GM12878 (cell line): ENCODE data around the gene TSEN34. TPM values are rescaled to one million over a fixed set of nuclear protein-coding genes. Genes with fewer than 3 reads are reported as not detected.

ENCODE experiments used
- BCL11A ChIP-seq: IDR thresholded peaks from 2 replicates; pipeline ENCODE4 v1.6.1; 2011; ENCODE audit warnings: low read depth, low read length
- CHD2 ChIP-seq: IDR thresholded peaks from 2 replicates; pipeline ENCODE4 v1.6.1; 2011; ENCODE audit warnings: low read depth, low read length, improper control_type of control experiment, borderline replicate concordance
- CREB1 ChIP-seq: IDR thresholded peaks from 2 replicates; pipeline ENCODE4 v1.6.1; 2012; ENCODE audit warnings: low read depth, mild to moderate bottlenecking, inconsistent platforms
- EGR1 ChIP-seq, 2 experiments: IDR thresholded peaks; 1 replicate in 1 of 2; 2 replicates in 1 of 2; pipeline ENCODE4 v1.6.1; 2011 to 2012; ENCODE audit warnings: low read depth in 2 of 2, low read length in 2 of 2, borderline replicate concordance in 1 of 2, mild to moderate bottlenecking in 1 of 2, moderate library complexity in 1 of 2
- ETV6 ChIP-seq, 2 experiments: fragments of 450-650 bp in 1 of 2; IDR thresholded peaks in 1 of 2; conservative IDR thresholded peaks in 1 of 2; 2 replicates each; pipeline ENCODE4 v1.6.1; 2014; ENCODE audit warnings: antibody characterized with exemption in 1 of 2, borderline replicate concordance in 1 of 2, low read depth in 1 of 2, mild to moderate bottlenecking in 1 of 2, moderate library complexity in 1 of 2
- FOXK2 ChIP-seq: fragments of 450-650 bp; IDR thresholded peaks from 2 replicates; pipeline ENCODE4 v1.6.1; 2017; ENCODE audit warnings: mild to moderate bottlenecking, moderate library complexity
- HDAC6 ChIP-seq: fragments of 200-600 bp; sonication (generic); IDR thresholded peaks from one replicate; pipeline ENCODE4 v1.8.0; 2017; ENCODE audit warnings: antibody characterized with exemption; ENCODE audit not compliant: unreplicated experiment
- IKZF1 ChIP-seq: fragments of 450-650 bp; conservative IDR thresholded peaks from 2 replicates; pipeline ENCODE4 v1.6.1; 2017; ENCODE audit warnings: antibody characterized with exemption, mild to moderate bottlenecking
- JUND ChIP-seq: IDR thresholded peaks from 2 replicates; pipeline ENCODE4 v1.6.1; 2012; ENCODE audit warnings: low read depth, mild to moderate bottlenecking, low read length, improper control_type of control experiment, moderate library complexity
- KAT2A ChIP-seq: conservative IDR thresholded peaks from 2 replicates; pipeline ENCODE4 v1.6.1; 2011; ENCODE audit warnings: low read depth, low read length; ENCODE audit not compliant: control insufficient read depth
- LARP7 ChIP-seq: fragments of 450-650 bp; IDR thresholded peaks from 2 replicates; pipeline ENCODE4 v1.6.1; 2017; ENCODE audit warnings: mild to moderate bottlenecking
- MEF2B ChIP-seq: fragments of 450-650 bp; IDR thresholded peaks from 2 replicates; pipeline ENCODE4 v1.6.1; 2018; ENCODE audit warnings: mild to moderate bottlenecking, moderate library complexity; ENCODE audit not compliant: partially characterized antibody, poor library complexity, severe bottlenecking
- NR2C2 ChIP-seq: IDR thresholded peaks from 2 replicates; pipeline ENCODE4 v1.6.1; 2011; ENCODE audit warnings: borderline replicate concordance, low read depth; ENCODE audit not compliant: control insufficient read depth, insufficient read length
- RFX5 ChIP-seq: IDR thresholded peaks from 2 replicates; pipeline ENCODE4 v1.6.1; 2011; ENCODE audit warnings: low read depth, low read length, improper control_type of control experiment
- TARDBP ChIP-seq: IDR thresholded peaks from 2 replicates; pipeline ENCODE4 v1.6.1; 2016; ENCODE audit warnings: borderline replicate concordance
- ZNF207 ChIP-seq: fragments of 450-650 bp; IDR thresholded peaks from 2 replicates; pipeline ENCODE4 v1.6.1; 2014; ENCODE audit warnings: antibody characterized with exemption, mild to moderate bottlenecking, borderline replicate concordance
- ZNF274 ChIP-seq: IDR thresholded peaks from one replicate; pipeline ENCODE4 v1.8.0; 2011; ENCODE audit not compliant: insufficient read length, insufficient read depth
- polyA plus RNA-seq, 11 experiments: library from polyadenylated mRNA; depleted of rRNA in 4 of 11; unstranded in 6 of 11; stranded (reverse) in 5 of 11; fragments of >200 nt; fragmentation: Nextera tagmentation in 4 of 11; fragmentation: Illumina TruSeq in 1 of 11; extraction: Ambion mirVana in 4 of 11; extraction: Trizol in 1 of 11; gene quantifications; 1 replicate in 1 of 11; 2 replicates in 10 of 11; pipeline versions ENCODE4 v1.2.1 to v1.2.3, GENCODE V29; 2011 to 2016; ENCODE audit warnings: inconsistent platforms in 2 of 11, missing spikeins in 2 of 11, low read depth in 1 of 11
- total RNA-seq, 4 experiments: library from RNA; depleted of rRNA in 3 of 4; stranded (reverse); fragments of >200 nt in 3 of 4; fragmentation: Illumina TruSeq in 1 of 4; extraction: Trizol in 1 of 4; gene quantifications; 2 replicates each; pipeline versions ENCODE4 v1.2.1 to v1.2.3, GENCODE V29; 2013 to 2021
- TF ChIP-seq, protein P1 (sequence below), 3 experiments: IDR thresholded peaks in 2 of 3; conservative IDR thresholded peaks in 1 of 3; 2 replicates each; pipeline ENCODE4 v1.5.1; 2011; ENCODE audit warnings: low read depth in 3 of 3, low read length in 3 of 3, mild to moderate bottlenecking in 3 of 3, control low read depth in 2 of 3, moderate library complexity in 2 of 3, inconsistent platforms in 1 of 3, mixed read lengths in 1 of 3; ENCODE audit not compliant: control insufficient read depth in 2 of 3, insufficient read depth in 1 of 3; ENCODE audit errors: extremely low read depth in 1 of 3
- TF ChIP-seq, protein P2 (sequence below): IDR thresholded peaks from 2 replicates; pipeline ENCODE4 v1.6.1; 2011; ENCODE audit warnings: borderline replicate concordance, low read depth, mild to moderate bottlenecking, moderate library complexity, mixed read lengths, low read length; ENCODE audit not compliant: insufficient read depth; ENCODE audit errors: extremely low read length
- TF ChIP-seq, protein P3 (sequence below): fragments of 450-650 bp; IDR thresholded peaks from 2 replicates; pipeline ENCODE4 v1.6.1; 2017; ENCODE audit warnings: mild to moderate bottlenecking, moderate library complexity

TSEN34 gene
- total and polyA plus RNA-seq, 10 of the 15 experiments (the other 5 are each of a cell fraction or from before 2014, with no cell fraction given): 1.0 to 35.9 (median 16.8) TPM

DNA sequence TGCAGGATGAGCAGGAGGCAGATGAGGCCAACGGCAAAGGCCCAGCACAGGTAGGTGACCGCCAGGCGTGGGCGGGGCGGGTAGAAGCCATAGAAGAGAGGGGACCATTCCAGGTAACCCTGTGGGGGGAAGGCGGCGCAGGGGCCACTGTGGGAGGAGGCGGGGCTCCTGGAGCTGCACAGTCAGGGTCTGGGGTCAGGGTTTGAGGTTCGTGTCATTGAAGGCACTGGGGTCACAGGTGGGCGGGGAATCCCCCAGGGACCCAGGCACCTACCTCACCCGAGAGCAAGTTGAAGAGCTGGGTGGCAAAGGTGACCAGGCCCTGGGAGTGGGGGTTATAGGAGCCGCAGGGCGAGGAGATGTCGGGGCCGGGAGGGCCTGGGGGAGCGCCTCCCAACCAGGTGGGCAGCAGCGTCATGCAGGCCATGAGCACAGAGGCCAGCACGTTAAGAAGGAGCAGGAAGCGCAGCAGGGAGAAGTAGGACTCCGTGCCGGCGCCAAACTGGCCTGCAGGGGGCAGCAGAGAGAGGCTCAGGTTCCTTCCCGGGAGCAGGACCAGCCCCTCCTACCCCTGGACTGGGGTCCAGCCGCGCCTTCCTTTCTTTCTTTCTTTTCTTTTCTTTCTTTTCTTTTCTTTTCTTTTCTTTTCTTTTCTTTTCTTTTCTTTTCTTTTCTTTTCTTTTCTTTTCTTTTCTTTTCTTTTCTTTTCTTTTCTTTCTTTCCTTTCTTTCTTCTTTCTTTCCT, 22.8 kb upstream of the TSEN34 start (continued):
- TF ChIP-seq, protein P1, sequence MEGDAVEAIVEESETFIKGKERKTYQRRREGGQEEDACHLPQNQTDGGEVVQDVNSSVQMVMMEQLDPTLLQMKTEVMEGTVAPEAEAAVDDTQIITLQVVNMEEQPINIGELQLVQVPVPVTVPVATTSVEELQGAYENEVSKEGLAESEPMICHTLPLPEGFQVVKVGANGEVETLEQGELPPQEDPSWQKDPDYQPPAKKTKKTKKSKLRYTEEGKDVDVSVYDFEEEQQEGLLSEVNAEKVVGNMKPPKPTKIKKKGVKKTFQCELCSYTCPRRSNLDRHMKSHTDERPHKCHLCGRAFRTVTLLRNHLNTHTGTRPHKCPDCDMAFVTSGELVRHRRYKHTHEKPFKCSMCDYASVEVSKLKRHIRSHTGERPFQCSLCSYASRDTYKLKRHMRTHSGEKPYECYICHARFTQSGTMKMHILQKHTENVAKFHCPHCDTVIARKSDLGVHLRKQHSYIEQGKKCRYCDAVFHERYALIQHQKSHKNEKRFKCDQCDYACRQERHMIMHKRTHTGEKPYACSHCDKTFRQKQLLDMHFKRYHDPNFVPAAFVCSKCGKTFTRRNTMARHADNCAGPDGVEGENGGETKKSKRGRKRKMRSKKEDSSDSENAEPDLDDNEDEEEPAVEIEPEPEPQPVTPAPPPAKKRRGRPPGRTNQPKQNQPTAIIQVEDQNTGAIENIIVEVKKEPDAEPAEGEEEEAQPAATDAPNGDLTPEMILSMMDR (IDR thresholded peaks at IDR 0.05 in 2 of 3, conservative IDR thresholded peaks at IDR 0.05 in 1 of 3; ENCODE audit: control insufficient read depth in 2 of 3, extremely low read depth in 1 of 3, insufficient read depth in 1 of 3, low read depth in 3 of 3, low read length in 3 of 3): peak; percentile 72 to 91 (median 81)
- TF ChIP-seq ZNF274 (no peak), IKZF1 (peak; percentile 28), ETV6 (conservative IDR thresholded peaks at IDR 0.05 in 1 of 2, IDR thresholded peaks at IDR 0.05 in 1 of 2; ENCODE audit: borderline replicate concordance in 1 of 2, low read depth in 1 of 2) (no peak), MEF2B (peak; percentile 79), KAT2A (no peak), BCL11A (no peak), HDAC6 (no peak), NR2C2 (no peak), EGR1 (IDR thresholded peaks at IDR 0.05; ENCODE audit: borderline replicate concordance in 1 of 2, low read depth in 2 of 2, low read length in 2 of 2) (no peak), CREB1 (0 out of 2 replicates have a peak, but pooled peaks have one; percentile 27), TARDBP (no peak), FOXK2 (no peak), JUND (no peak), RFX5 (no peak), ZNF207 (no peak), LARP7 (0 out of 2 replicates have a peak, but pooled peaks have one; percentile 23), CHD2 (no peak)
- TF ChIP-seq, protein P2, sequence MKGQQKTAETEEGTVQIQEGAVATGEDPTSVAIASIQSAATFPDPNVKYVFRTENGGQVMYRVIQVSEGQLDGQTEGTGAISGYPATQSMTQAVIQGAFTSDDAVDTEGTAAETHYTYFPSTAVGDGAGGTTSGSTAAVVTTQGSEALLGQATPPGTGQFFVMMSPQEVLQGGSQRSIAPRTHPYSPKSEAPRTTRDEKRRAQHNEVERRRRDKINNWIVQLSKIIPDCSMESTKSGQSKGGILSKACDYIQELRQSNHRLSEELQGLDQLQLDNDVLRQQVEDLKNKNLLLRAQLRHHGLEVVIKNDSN: no peak
- TF ChIP-seq, protein P3, sequence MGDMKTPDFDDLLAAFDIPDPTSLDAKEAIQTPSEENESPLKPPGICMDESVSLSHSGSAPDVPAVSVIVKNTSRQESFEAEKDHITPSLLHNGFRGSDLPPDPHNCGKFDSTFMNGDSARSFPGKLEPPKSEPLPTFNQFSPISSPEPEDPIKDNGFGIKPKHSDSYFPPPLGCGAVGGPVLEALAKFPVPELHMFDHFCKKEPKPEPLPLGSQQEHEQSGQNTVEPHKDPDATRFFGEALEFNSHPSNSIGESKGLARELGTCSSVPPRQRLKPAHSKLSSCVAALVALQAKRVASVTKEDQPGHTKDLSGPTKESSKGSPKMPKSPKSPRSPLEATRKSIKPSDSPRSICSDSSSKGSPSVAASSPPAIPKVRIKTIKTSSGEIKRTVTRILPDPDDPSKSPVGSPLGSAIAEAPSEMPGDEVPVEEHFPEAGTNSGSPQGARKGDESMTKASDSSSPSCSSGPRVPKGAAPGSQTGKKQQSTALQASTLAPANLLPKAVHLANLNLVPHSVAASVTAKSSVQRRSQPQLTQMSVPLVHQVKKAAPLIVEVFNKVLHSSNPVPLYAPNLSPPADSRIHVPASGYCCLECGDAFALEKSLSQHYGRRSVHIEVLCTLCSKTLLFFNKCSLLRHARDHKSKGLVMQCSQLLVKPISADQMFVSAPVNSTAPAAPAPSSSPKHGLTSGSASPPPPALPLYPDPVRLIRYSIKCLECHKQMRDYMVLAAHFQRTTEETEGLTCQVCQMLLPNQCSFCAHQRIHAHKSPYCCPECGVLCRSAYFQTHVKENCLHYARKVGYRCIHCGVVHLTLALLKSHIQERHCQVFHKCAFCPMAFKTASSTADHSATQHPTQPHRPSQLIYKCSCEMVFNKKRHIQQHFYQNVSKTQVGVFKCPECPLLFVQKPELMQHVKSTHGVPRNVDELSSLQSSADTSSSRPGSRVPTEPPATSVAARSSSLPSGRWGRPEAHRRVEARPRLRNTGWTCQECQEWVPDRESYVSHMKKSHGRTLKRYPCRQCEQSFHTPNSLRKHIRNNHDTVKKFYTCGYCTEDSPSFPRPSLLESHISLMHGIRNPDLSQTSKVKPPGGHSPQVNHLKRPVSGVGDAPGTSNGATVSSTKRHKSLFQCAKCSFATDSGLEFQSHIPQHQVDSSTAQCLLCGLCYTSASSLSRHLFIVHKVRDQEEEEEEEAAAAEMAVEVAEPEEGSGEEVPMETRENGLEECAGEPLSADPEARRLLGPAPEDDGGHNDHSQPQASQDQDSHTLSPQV: no peak
